BE2C (cell line): ENCODE measurements around the gene KRTAP10-7.
"Not testable (repeated sequence)": the region's sequence is repeated elsewhere in the genome, so short reads cannot be mapped to it uniquely, and the experiment has no call there.

Experiments
- DNase-seq: peaks from one replicate; pipeline ENCODE4 v3.0.0-alpha.2; 2020
- H3K27me3 ChIP-seq: fragments of 250-450 bp; sonication (Bioruptor Pico); 2 replicates; pipeline ENCODE4 v1.5.1; 2020; ENCODE audit warnings: mild to moderate bottlenecking
- H3K36me3 ChIP-seq: fragments of 250-450 bp; sonication (Bioruptor Pico); 2 replicates; pipeline ENCODE4 v1.5.1; 2020; ENCODE audit warnings: mild to moderate bottlenecking
- H3K4me1 ChIP-seq: fragments of 250-450 bp; sonication (Bioruptor Pico); 2 replicates; pipeline ENCODE4 v1.5.1; 2020
- H3K4me3 ChIP-seq: 2 replicates; pipeline ENCODE4 v1.5.1; 2011; ENCODE audit warnings: low read depth, low read length
- H3K9me3 ChIP-seq: fragments of 250-450 bp; sonication (Bioruptor Pico); 2 replicates; pipeline ENCODE4 v1.5.1; 2020
- CTCF ChIP-seq: IDR thresholded peaks from 2 replicates; pipeline ENCODE4 v1.5.1; 2012; ENCODE audit warnings: mild to moderate bottlenecking, low read depth, low read length

KRTAP10-7 gene

DNA sequence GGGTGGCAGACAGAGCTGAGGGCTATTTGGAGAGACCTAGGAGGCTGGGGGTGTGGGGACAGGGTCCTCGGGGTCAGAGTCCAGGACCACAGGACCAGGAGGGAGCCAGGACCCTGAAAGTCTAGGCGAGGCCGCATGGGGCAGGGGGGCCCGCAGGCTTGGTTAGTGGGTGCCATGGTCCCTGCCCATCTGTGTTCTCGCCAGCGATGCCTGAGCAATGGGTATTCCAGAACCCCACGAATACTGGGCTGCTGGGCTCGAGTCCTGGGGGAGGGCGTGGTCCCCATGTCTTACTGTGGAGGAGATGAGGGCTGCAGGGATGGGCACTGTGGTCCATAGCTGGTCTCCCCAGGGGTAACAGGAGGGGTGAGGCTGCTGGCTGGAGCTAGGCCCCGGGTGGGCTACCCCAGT lies 10.1 kb upstream of the KRTAP10-7 start:
- no peaks in the 10 kb centered on the region for H3K9me3 ChIP-seq
- TF ChIP-seq CTCF: no peak
- H3K27me3 ChIP-seq: peaks cover 26% of the 10 kb centered on the region
- H3K36me3 ChIP-seq: no peaks in the 10 kb centered on the region
- no peak for DNase-seq
- H3K4me3 ChIP-seq: no peak overlapping the region
- no peaks in the 10 kb centered on the region for H3K4me1 ChIP-seq

DNA sequence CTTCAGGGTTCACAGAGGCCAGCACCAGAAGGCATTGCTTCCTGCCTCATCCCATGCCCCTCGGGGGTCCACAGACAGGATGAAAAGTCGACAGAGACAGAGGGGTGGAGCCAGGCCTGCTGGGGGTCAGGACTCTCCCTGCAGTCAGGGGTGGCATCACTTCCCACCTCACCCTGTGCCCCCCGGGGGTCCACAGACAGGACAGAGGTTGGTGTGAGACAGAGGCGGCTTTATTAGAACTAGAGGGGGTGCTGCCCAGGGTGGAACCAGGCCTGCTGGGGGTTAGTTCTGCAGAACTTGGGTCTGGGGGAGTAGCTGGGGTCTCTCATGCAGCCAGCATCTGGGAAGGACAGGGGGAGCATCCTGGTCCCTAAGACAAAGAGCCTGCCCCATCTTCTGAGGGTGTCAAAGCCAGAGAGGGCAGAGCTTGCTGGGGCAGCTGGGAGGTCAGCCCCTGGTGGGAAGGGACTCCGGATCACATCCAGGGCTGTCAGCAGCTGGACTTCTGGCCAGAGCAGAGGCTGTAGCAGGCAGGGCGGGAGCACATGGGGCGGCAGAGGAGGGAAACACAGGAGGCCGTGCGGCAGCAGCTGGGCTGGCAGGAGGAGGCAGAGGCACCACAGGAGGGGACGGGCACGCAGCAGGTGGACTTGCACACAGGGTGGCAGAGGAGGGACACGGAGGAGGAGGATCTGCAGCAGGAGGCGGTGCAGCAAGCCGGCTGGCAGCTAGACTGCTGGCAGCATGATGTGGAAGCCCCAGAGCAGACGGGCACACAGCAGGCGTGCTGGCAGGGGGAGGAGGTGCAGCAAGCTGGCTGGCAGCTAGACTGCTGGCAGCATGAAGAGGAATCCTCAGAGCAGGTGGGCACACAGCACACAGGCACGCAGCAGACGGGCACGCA lies 9.2 kb upstream of the KRTAP10-7 start:
- H3K4me1 ChIP-seq, H3K4me3 ChIP-seq, H3K9me3 ChIP-seq, H3K36me3 ChIP-seq, DNase-seq: not testable (repeated sequence)
- peaks cover 27% of the 10 kb centered on the region for H3K27me3 ChIP-seq

DNA sequence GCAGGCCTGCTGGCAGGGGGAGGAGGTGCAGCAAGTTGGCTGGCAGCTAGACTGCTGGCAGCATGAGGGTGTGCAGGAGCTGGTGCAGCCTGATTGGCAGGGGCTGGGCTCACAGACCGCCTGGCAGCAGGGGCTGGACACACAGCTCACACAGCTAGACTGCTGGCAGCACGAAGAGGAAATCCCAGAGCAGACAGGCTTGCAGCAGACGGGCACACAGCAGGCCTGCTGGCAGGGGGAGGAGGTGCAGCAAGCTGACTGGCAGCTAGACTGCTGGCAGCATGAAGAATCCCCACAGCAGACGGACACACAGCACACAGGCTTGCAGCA lies 8.6 kb upstream of the KRTAP10-7 start:
- not testable (repeated sequence) for H3K9me3 ChIP-seq, H3K4me1 ChIP-seq, H3K4me3 ChIP-seq, DNase-seq, H3K36me3 ChIP-seq
- H3K27me3 ChIP-seq: peaks cover 31% of the 10 kb centered on the region

DNA sequence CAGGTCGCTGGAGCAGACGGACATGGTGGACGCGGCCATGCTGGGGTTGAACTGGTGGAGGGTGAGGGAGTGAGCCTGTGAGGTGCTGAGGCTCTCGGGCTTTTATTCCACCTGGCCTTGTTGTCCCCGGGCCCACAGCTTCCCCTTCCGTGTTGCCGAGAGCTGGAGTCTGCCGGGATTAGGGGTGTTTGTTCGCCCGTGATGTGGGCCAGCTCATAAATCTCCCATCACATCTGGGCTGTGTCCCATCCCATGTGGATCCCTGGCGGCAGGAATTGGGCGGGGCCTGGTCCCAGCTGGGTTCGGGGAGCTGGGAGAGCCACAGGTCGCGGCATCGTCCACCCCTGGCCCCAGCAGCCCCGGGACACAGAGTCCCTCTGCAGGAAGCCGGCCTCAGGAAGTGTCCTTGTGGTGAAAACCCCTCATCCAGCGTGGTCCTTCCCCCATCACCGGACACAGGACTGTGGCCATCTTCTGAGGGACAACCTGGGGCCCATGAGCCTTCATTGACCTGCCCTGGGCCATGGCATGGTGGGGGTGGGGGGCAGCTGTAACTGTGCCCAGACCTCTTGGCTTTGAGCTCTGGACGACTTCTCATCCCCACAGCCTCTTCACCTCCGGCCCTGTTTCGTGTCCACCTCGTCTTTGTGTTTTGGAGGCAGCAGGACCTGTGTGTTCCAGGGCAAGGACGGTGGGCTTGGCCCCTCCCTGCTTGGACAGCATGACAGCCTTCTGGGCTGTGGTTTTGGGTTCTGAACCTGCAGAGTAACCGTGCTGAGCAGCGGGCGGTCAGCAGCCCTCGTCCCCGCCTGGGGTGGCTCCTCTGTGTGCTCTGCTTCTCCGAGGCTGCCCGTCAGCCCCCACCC lies 7.7 kb upstream of the KRTAP10-7 start, which contains the start of gene KRTAP10-6:
Gene KRTAP10-6 (minus strand): TSS at position 60 of the 866 bp plus-strand sequence. CDS start 21 bp downstream, at position 39.
- no peak for TF ChIP-seq CTCF
- Histone ChIP-seq H3K36me3 (no peaks in the 10 kb centered on the region), H3K9me3 (no peaks in the 10 kb centered on the region), H3K4me3 (no peak within 1 kb of the TSS), H3K4me1 (no peaks in the 10 kb centered on the region), H3K27me3 (peaks cover 34% of the 10 kb centered on the region)
- no peak for DNase-seq

DNA sequence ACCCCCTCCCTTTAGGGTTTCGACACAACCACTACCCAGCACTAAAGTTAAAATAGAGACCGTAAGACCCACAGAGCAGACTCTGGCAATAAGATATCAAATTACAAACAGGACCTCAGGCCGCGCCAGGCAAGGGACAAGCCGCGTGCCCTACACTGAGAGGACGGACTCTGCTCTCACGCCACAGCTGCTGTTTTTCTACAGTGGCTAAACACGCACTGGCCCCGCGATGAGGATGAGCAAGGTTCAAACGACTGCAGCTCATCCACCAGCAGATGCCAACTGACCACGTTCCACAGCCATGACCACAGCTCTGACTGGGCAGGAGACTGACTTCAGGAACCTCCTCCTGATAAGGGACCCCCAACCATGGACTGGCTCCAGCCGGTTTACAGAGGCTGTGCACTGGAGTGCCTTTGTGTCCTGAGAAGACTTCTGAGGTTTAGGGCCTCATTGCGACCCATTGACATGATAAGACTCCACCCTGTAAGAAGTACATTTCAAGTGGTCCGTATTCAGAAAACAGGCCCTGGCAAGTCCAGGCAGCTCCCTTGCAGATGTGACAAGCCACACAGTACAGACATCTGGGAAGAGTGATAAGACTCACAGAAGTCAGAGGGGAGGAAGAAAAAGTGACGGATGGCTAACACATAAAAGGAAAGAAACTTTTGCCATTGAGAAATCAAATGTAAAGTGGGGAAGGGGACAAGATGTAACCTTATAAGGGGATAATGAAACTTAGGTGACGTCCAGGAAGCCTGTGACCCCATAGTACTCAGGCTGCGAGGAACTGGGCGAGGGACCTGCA lies 6.6 kb upstream of the KRTAP10-7 start:
- DNase-seq: no peak
- Histone ChIP-seq H3K9me3 (no peaks in the 10 kb centered on the region), H3K4me3 (no peak overlapping the region), H3K27me3 (peaks cover 42% of the 10 kb centered on the region), H3K36me3 (no peaks in the 10 kb centered on the region), H3K4me1 (no peaks in the 10 kb centered on the region)
- no peak for TF ChIP-seq CTCF

DNA sequence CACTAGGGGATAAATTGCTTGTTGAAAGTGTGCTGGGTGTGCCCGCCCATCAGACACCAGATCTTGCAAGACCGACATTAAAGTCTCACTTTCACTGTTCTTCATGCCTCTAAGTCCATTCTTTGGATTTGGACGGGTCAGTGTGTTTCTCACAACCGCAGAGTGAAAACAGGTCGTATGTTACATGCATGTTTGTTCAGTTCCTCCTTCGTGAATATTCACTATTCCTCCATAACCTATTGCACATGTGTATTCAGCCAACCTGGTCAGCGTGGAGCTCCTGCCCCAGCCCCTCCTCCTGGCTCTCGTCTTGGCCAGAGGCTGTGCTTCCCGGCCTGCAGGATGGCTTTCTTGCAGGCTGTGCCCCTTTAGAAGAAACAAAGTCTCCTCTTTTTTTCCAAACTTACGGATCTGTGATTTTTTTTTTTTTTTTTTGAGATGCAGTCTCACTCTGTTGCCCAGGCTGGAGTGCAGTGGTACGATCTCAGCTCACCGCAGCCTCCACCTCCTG lies 5.9 kb upstream of the KRTAP10-7 start:
- Histone ChIP-seq H3K4me3 (no peak overlapping the region), H3K4me1 (no peaks in the 10 kb centered on the region), H3K36me3 (no peaks in the 10 kb centered on the region), H3K9me3 (no peaks in the 10 kb centered on the region), H3K27me3 (peaks cover 46% of the 10 kb centered on the region)
- no peak for DNase-seq
- TF ChIP-seq CTCF: no peak
